ENCODE measurements around the gene SRRM4.

The SRRM4 gene

DNA sequence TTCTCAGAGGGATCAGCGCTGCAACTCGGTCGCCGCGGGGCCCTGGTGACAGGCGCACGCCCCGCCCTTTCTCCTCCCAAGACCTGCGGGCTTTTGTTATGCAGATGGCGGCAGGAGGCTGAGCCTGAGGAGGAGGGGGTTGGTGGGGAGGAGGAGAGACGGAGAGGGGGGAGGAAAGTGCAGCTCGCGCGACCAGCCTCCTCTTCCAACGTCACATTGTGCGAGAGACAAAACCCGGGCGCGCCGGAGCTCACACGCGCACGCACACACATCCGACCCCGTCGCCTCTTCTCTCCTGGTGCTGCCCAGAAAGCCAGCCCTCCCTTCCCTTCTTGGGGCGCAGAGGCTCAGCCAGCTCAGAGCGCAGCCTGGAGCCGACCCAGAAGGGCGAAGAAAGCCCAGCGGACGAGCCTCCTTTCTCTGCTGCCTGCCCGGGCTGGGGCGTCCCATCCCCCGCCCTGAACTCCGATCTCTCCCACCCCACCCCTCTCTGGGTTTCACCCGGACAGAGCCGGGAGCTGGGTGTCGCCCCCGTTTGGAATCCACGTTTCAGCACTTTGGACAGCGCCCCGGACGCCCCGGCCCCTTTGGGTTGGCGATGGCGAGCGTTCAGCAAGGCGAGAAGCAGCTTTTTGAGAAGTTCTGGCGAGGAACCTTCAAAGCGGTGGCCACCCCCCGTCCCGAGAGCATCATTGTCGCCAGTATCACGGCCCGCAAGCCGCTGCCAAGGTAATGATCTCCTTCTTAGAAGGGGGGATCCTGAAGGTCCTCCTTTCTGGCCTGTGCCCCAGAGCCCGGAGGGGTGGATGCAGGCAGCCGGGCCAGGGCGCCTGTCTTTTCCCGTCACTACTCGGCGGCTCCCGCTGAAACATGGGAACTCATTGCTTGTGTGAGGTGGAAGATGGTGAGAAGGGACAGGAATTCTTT lies at the start of gene SRRM4:
TSS of gene SRRM4 (plus strand) at position 257 of the 927 bp plus-strand sequence. CDS start at position 599, 342 bp downstream.
- POLR2A ChIA-PET, result no interaction called here
- no peak for TF ChIP-seq LEF1 (IDR thresholded peaks at IDR 0.05; ENCODE audit: borderline replicate concordance)
- TF ChIP-seq ZNF384 (IDR thresholded peaks at IDR 0.05), result no peak
- TF ChIP-seq FOXM1 (IDR thresholded peaks at IDR 0.05; ENCODE audit: borderline replicate concordance), result no peak
- no peak for TF ChIP-seq TARDBP (IDR thresholded peaks at IDR 0.05)
- TF ChIP-seq HDGF (IDR thresholded peaks at IDR 0.05; ENCODE audit: borderline replicate concordance), result no peak
- no peak for DNase-seq (ENCODE audit: extremely low spot score)
- CTCF ChIA-PET, result no interaction called here

- ChIA-PET CTCF (no interaction called here), POLR2A (no interaction called here)
- no peak for DNase-seq (ENCODE audit: extremely low spot score)
- no peak for TF ChIP-seq ELF4 (IDR thresholded peaks at IDR 0.05)
- TF ChIP-seq SUZ12 (IDR thresholded peaks at IDR 0.05), result no peak
- TF ChIP-seq ARNT (IDR thresholded peaks at IDR 0.05), result no peak
- TF ChIP-seq SP1 (IDR thresholded peaks at IDR 0.05), result no peak
- no peak for TF ChIP-seq CTBP1 (IDR thresholded peaks at IDR 0.05; ENCODE audit: borderline replicate concordance)
Observed at GRCh38 chr12:118946256-118946655, 35.1 kb upstream of the SRRM4 start.

DNA sequence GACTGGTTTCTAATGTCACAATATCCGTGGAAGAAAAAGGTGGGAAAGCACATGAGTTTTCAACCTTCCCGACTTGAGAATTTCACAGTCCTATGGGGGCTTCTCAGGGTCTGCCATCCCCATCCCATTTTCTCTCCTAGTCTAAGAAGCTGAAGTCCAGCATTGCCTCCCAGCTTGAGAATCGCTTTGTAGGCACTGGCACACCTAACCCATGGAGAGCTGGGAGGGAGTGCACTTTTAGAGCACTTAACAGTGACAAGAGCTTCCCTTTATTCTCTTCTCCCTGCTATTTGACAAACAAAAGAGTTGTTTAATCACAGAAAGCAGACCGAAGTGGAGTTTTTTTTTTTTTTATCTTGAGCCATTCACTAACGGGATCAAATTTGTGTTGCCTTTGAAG lies 22.8 kb upstream of the SRRM4 start:
- DNase-seq (ENCODE audit: extremely low spot score), result no peak
- ChIA-PET POLR2A (no interaction called here), CTCF (interaction anchor here (0.6 kb wide), 1 partner anchor 426 kb away, joined by 4 read pairs; no protein-coding TSS in a partner anchor)
- TF ChIP-seq LEF1 (IDR thresholded peaks at IDR 0.05; ENCODE audit: borderline replicate concordance), result no peak
- TF ChIP-seq ZNF384 (IDR thresholded peaks at IDR 0.05), result no peak
- no peak for TF ChIP-seq FOXM1 (IDR thresholded peaks at IDR 0.05; ENCODE audit: borderline replicate concordance)
- TF ChIP-seq HDGF (IDR thresholded peaks at IDR 0.05; ENCODE audit: borderline replicate concordance), result no peak
- TF ChIP-seq ELF4 (IDR thresholded peaks at IDR 0.05), result no peak
- no peak for TF ChIP-seq PKNOX1 (IDR thresholded peaks at IDR 0.05)
- TF ChIP-seq BHLHE40 (IDR thresholded peaks at IDR 0.05; ENCODE audit: borderline replicate concordance), result no peak
- TF ChIP-seq CTBP1 (IDR thresholded peaks at IDR 0.05; ENCODE audit: borderline replicate concordance), result no peak
- TF ChIP-seq NFRKB (IDR thresholded peaks at IDR 0.05), result no peak
- no peak for TF ChIP-seq SUZ12 (IDR thresholded peaks at IDR 0.05)
- TF ChIP-seq SP1 (IDR thresholded peaks at IDR 0.05), result no peak
- TF ChIP-seq ARNT (IDR thresholded peaks at IDR 0.05), result no peak
- TF ChIP-seq TARDBP (IDR thresholded peaks at IDR 0.05), result no peak
- no peak for TF ChIP-seq FOXA1 (IDR thresholded peaks at IDR 0.05)
- TF ChIP-seq FOXK2 (IDR thresholded peaks at IDR 0.05), result no peak
- TF ChIP-seq L3MBTL2 (conservative IDR thresholded peaks at IDR 0.05), result no peak

GRCh38 chr12:118959348-118959747 lies 22.0 kb upstream of the SRRM4 start:
- ChIA-PET CTCF (no interaction called here), POLR2A (no interaction called here)
- TF ChIP-seq ELF4 (IDR thresholded peaks at IDR 0.05) (no peak), CTBP1 (IDR thresholded peaks at IDR 0.05; ENCODE audit: borderline replicate concordance) (no peak), BHLHE40 (IDR thresholded peaks at IDR 0.05; ENCODE audit: borderline replicate concordance) (no peak), FOXK2 (IDR thresholded peaks at IDR 0.05) (no peak), PKNOX1 (IDR thresholded peaks at IDR 0.05) (no peak), ZNF384 (IDR thresholded peaks at IDR 0.05) (no peak), HDGF (IDR thresholded peaks at IDR 0.05; ENCODE audit: borderline replicate concordance) (no peak), FOXM1 (IDR thresholded peaks at IDR 0.05; ENCODE audit: borderline replicate concordance) (no peak), LEF1 (IDR thresholded peaks at IDR 0.05; ENCODE audit: borderline replicate concordance) (no peak), L3MBTL2 (conservative IDR thresholded peaks at IDR 0.05) (no peak), SUZ12 (IDR thresholded peaks at IDR 0.05) (no peak), ARNT (IDR thresholded peaks at IDR 0.05) (no peak), NFRKB (IDR thresholded peaks at IDR 0.05) (no peak), FOXA1 (IDR thresholded peaks at IDR 0.05) (no peak), SP1 (IDR thresholded peaks at IDR 0.05) (no peak), TARDBP (IDR thresholded peaks at IDR 0.05) (no peak)
- DNase-seq (ENCODE audit: extremely low spot score), result no peak

- ChIA-PET POLR2A (no interaction called here), CTCF (no interaction called here)
- TF ChIP-seq L3MBTL2 (conservative IDR thresholded peaks at IDR 0.05), result no peak
- DNase-seq (ENCODE audit: extremely low spot score), result no peak
Observed at GRCh38 chr12:118959985-118960560, 21.3 kb upstream of the SRRM4 start.

DNA sequence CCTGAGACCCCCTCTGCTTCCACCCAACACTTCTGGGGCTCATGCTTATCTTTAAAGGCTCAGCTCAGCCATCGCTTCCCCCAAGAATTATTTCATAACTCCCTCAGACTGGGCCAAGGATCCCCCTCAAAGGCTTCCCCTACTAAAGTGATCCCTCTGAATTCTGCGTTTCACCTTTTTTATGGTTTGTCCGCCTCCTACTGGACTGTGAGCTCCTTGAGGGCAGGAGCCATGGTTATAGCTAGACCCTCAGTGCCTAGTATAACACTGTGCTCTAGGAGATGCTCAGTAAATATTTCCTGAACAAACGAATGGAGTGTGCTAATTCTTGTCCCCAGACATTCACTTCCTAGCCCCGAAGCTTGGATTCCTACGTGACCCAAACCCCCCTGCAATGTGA lies 20.5 kb upstream of the SRRM4 start:
- CTCF ChIA-PET, result no interaction called here
- no peak for DNase-seq (ENCODE audit: extremely low spot score)
- TF ChIP-seq SUZ12 (IDR thresholded peaks at IDR 0.05) (no peak), SP1 (IDR thresholded peaks at IDR 0.05) (no peak), FOXM1 (IDR thresholded peaks at IDR 0.05; ENCODE audit: borderline replicate concordance) (no peak), ARNT (IDR thresholded peaks at IDR 0.05) (no peak)
- POLR2A ChIA-PET, result no interaction called here

DNA sequence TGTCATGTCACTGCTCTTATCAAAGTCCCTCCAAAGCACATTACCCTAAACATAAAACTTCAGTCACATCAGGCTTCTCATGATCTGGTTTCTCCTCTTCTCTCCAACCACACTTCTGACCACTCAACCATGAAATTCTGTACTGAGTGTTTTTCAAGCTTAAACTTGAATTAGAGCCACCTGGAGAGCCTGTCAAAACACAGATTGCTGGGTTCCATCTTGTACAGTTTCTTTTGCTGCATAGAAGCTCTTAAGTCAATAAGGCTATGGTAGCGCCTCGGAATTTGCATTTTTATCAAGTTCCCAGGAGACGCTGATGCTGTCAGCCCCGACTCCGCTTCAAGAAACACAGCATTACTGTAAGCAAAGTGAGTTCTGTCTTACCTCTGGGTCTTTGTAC lies 16.4 kb upstream of the SRRM4 start:
- no peak for DNase-seq (ENCODE audit: extremely low spot score)
- TF ChIP-seq BHLHE40 (IDR thresholded peaks at IDR 0.05; ENCODE audit: borderline replicate concordance) (no peak), SUZ12 (IDR thresholded peaks at IDR 0.05) (no peak), LEF1 (IDR thresholded peaks at IDR 0.05; ENCODE audit: borderline replicate concordance) (no peak), L3MBTL2 (conservative IDR thresholded peaks at IDR 0.05) (no peak), FOXA1 (IDR thresholded peaks at IDR 0.05) (no peak), ELF4 (IDR thresholded peaks at IDR 0.05) (no peak), TARDBP (IDR thresholded peaks at IDR 0.05) (no peak), CTBP1 (IDR thresholded peaks at IDR 0.05; ENCODE audit: borderline replicate concordance) (no peak), ZNF384 (IDR thresholded peaks at IDR 0.05) (no peak), FOXK2 (IDR thresholded peaks at IDR 0.05) (no peak)
- POLR2A ChIA-PET, result no interaction called here
- CTCF ChIA-PET, result no interaction called here
